ENCODE results near the gene FAAP100.

DNA sequence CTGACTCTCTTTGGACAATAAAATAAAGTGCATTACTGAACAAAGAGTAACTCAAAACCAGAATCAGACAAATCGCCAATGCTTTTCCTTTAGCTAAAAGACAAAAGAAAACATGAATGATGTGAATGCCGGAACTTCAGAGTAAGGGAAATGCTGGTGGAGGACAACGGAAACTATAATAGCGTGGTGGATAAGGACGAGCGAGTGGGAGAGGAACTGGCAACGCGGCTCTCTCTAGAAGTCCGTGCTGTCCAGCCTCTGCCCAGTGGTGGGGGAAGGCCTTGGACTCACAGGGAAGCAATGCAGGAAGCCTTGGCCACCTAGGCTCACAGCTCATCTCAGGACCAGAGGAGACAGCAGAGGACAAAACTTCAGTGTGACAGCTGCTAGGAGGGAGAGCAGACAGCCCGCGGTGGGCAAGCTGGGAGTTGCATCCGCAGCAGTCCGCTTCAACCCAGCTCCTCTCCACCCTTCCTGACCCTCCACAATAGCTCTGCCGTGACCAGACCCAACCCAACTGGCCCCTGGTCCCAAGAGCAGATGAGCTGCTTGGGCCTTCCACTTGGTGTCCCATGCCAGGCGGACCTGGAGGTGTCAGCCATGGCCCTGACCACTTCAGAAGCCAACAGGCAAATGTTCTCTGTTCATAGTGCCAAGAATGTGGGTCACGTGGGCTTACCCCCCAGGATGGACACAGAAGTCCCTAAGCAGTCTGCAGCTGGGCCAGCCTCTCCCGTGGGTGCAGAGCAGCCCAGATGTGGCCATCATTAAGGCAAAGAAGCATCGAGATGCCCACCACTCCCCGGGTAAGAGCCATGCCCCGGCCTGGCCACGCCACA is 5.3 kb upstream of the FAAP100 start:
- no peak for TF ChIP-seq CTCF (IDR thresholded peaks at IDR 0.05; ENCODE audit: poor library complexity, severe bottlenecking)
- TF ChIP-seq MXI1 (conservative IDR thresholded peaks at IDR 0.05; ENCODE audit: poor library complexity, severe bottlenecking): no peak
- no peak for TF ChIP-seq EZH2 (IDR thresholded peaks at IDR 0.05; ENCODE audit: borderline replicate concordance, insufficient read depth, low read length, poor library complexity, severe bottlenecking)
- no peak for TF ChIP-seq POLR2AphosphoS5 (IDR thresholded peaks at IDR 0.05)
- TF ChIP-seq SMC3 (conservative IDR thresholded peaks at IDR 0.05; ENCODE audit: poor library complexity): no peak
- TF ChIP-seq, protein P1, sequence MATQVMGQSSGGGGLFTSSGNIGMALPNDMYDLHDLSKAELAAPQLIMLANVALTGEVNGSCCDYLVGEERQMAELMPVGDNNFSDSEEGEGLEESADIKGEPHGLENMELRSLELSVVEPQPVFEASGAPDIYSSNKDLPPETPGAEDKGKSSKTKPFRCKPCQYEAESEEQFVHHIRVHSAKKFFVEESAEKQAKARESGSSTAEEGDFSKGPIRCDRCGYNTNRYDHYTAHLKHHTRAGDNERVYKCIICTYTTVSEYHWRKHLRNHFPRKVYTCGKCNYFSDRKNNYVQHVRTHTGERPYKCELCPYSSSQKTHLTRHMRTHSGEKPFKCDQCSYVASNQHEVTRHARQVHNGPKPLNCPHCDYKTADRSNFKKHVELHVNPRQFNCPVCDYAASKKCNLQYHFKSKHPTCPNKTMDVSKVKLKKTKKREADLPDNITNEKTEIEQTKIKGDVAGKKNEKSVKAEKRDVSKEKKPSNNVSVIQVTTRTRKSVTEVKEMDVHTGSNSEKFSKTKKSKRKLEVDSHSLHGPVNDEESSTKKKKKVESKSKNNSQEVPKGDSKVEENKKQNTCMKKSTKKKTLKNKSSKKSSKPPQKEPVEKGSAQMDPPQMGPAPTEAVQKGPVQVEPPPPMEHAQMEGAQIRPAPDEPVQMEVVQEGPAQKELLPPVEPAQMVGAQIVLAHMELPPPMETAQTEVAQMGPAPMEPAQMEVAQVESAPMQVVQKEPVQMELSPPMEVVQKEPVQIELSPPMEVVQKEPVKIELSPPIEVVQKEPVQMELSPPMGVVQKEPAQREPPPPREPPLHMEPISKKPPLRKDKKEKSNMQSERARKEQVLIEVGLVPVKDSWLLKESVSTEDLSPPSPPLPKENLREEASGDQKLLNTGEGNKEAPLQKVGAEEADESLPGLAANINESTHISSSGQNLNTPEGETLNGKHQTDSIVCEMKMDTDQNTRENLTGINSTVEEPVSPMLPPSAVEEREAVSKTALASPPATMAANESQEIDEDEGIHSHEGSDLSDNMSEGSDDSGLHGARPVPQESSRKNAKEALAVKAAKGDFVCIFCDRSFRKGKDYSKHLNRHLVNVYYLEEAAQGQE (IDR thresholded peaks at IDR 0.05; ENCODE audit: borderline replicate concordance): no peak
- TF ChIP-seq RAD21 (conservative IDR thresholded peaks at IDR 0.05): no peak
